Measurements from ENCODE around the gene TOGARAM2.
"Not testable (repeated sequence)": the region's sequence is repeated elsewhere in the genome, so short reads cannot be mapped to it uniquely, and the experiment has no call there.

Gene TOGARAM2

DNA sequence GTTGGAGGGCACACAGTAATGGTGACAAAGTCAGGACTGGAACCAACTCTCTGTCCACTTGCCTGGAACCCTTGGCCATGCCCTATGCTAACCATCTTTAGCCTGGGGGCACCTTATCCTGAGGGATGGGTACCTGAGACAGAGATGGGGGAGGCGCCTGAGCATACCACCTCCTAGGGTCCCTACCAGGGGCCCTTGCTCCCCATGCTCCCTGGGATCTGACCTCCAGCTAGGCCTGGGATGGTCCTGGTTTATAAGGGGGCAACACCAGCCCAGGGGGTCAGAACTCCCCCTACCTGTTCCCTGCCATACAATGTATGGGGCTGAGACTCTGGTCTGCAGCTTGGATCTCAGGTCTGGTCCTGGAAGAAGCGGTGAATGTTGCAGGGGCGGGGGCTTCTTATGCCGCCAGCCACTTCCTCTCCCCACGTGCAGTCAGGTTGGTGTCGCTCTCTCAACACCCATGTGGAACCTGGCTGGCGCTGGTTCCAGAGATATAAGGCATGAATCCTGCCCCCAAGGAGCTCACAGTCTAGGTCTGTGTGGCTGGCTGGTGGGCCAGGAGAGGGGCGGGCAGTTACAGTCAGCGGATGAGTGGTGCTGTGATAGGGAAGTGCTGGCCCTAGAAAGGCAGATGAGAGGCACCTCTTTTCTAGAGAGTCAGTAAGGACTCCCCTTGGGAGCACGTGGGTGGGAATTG is 3.8 kb upstream of the TOGARAM2 start:
- DNase-seq (ENCODE audit: low read depth in 2 of 2): no peak

DNA sequence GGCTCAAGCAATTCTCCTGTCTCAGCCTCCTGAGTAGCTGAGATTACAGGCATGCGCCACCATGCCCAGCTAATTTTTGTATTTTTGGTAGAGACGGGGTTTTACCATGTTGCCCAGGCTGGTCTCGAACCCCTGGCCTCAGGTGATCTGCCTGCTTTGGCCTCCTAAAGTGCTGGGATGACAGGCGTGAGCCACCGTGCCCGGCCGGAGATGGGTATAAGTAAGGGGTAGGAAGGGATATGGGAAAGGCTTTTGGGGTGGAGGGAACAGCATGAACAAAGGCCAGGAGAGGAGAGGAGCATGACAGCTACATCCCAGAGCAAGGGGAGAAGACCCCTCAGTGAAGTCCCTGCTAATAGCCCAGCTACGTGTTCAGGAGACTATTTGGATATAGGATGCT is 3.1 kb upstream of the TOGARAM2 start:
- DNase-seq (ENCODE audit: low read depth in 2 of 2): not testable (repeated sequence)

DNA sequence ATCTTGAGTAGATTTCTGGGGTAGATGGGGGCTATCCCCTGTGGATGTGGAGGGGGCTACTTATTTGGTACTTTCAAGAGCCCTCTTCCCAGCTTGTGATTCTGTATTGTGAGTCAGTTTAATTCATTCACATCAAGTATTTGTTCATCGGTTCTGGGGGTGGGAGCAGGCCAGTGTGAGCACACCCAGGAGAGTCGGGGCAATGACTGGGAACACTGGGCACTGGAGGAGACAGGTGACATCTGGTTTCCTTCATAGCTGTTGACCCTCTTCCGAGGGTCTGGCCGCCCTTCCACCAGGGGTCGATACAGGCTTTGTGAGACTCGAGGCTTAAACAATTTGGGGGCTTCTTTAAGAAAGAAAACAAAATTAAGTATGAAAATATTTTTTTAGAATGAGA is 2.5 kb upstream of the TOGARAM2 start:
- DNase-seq (ENCODE audit: low read depth in 2 of 2): no peak

DNA sequence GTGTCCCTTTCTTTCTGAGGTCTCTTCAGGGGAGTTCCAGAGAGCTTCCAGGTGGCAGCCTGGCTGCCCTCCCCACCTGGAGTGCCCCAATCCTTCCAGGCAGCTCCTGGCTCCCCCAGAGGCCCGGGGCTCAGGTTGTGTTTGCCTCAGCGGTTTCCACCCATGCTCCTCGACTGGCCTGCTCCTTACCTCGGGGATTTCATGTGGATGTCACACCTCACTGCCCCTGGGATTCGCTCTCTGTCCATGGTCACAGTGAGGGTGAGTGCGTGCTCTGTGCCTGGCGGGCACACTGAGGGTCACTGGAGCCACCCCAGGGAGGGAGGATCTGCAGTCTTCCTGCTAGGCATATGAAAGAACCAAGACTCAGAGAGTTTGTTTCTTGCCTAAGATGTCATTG is 2.1 kb upstream of the TOGARAM2 start:
- no peak for DNase-seq (ENCODE audit: low read depth in 2 of 2)

DNA sequence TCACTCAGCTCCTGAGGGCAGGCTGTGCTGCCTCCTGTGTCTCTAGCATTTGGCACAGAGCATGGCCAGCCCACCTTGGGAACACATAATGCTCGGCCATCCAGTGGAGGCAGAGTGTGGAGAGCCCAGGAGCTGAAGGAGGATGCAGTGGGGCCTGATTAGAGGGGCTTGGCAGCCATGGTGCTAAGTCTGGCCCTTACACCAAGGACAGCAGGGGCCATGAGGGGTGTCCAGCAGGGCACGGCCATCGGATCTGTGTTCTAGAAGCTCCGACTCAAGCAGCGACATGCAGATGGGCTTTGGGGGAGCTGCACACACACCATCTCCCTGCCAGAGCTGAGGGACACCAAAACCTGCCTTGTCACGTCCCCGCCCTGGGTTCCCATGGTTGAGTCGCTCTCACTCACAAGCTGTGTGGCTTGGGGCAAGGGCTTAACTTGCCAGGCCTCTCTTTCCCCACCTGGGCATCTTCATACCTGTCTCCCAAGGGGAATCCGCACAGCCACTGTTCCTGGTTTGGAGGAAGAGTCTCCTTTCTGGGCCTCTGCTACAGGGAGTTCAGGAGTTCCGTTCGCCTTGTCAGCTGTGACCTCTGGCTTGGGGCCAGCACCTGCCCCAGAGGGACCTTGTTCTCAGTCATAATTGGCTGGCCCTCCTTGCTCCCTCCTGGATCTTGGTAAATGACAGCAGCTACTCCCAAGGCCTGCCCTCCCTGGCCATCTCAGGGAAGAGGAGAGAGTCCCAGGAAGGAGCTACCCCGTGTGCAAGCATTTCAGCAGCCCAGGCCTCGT is 1.3 kb upstream of the TOGARAM2 start:
- no peak for DNase-seq (ENCODE audit: low read depth in 2 of 2)

DNA sequence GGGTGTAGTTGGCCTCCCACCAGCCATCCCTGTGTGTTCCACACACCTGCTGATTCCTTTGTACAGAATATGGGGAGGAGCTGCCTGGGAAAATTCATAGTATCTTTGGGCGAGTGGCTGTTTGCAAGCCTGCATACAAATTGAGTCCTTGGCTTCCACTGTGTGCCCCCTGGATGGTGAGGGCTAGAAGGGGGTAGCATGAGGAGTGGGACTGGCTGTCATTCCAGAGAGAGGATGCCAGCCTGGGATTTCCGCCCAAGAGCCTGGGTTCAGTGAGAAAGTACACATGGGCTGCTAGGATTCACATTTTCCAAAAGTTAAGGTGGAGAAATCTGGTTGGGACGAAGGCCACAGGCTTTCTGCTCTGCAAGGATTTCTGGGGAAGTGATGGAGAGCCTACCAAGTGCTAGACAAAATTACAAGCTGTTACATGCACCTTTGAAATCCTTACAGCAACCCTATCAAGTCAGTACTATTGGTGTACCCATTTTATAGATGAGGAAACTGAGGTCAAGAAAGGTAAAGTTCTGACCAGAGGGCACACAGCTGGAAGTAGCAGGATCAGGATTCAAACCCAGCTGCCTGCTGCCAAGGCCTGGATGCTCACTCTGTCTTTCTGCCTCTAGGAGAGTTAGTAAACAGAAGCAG is 606 bp upstream of the TOGARAM2 start:
- no peak for DNase-seq (ENCODE audit: low read depth in 2 of 2)

DNA sequence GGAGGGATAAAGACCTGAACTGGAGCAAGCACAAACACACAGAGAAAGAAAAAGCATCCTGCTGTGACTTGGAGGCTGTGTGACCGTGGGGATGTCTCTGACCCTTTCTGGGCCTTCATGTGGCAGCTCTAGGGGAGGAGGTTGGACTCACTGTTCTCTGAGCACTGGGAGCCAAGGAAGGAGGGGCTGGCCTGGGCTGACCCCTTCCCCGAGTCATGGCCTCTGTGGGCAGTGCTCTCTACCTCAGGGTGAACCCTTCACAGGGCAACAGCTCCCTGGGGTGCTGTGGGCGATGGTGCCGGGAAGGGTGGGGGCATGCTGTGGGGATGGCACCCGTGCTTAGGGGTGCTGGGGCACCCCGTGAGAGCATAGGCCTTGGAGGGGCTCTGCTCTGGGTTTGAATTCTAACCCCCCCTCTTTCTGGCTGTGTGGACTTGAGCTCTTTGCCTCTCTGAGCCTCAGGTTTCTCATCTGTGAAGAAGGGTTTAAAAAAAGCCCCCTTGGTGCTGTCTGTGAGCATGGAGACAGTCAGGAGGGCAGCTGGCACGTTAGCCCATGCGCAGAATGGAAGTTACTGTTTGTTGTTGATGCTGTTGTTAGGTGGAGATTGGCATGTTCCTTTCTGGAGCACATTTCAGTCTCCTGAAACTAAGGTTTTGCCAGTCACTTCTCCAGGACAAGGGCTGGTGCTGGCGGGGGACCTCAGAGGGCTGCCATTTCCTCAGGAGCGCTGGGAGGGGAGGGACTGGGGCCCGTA is 700 bp downstream of the TOGARAM2 start:
- DNase-seq (ENCODE audit: low read depth in 2 of 2): no peak

DNA sequence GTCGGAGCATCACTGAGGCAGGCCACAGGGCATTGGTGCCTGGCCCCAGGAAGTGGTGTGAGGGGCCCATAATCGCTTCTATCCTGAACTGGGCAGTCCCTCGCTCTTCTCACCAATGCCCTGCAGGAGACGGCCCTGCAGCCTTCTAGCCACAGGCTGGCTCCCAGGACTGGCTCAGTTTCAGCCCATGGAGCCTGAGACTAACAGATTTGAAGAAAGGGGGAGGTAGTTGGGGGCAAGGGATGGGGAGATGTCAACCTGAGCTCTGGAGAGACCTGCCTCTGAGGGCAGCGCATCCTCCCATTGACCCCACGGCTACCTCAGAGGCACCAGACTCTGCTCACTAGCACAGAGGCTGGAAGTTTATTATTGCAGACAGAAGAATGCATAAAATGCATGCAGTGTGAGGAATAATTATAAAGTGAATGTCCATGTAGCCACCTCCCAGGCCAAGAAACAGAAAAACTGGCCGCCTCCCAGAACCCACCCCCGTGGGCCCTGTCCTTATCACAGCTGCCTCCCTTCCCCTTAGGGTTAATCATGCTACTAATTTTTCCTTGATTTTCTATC is 1.4 kb downstream of the TOGARAM2 start:
- no peak for DNase-seq (ENCODE audit: low read depth in 2 of 2)

DNA sequence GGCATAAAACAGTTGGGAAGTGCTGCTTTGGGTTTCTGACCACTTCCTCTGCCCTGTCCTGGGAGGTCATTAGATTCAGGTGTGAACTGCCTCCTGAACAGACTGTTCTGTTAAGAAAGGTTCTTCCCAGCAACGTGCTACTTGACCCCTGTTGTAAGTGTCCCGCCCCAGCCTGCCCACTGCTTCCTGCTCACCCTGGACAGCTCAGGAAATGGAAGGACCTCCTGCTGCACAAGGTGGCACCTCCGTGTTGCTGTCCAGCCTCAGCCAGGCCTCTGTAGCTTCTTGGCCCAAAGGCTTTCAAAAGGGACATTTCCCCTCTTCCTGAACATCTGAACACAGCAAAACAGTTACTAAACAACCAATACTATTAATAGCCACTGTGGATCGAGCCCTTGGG is 5.3 kb downstream of the TOGARAM2 start:
- DNase-seq (ENCODE audit: low read depth in 2 of 2): no peak

DNA sequence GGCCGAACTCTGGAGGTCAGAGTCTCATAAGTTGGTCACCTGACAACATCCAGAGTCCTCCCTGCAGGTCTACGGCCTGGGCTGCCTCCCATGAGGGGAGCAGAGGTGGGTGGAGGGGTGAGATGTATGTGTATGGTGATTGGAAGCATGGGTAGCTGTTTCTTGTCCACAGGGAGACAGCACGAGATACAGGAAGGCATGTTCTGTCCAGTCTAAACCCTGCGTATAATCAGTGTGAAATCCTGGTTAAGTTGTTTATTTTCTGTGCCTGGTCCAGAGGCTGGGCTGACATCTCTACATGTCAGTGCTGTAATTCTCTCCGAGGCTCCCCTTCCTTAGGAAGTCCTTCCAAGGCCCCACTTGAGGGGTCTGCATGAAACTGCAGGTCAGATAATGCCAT is 8.9 kb downstream of the TOGARAM2 start:
- DNase-seq (ENCODE audit: low read depth in 2 of 2): no peak

DNA sequence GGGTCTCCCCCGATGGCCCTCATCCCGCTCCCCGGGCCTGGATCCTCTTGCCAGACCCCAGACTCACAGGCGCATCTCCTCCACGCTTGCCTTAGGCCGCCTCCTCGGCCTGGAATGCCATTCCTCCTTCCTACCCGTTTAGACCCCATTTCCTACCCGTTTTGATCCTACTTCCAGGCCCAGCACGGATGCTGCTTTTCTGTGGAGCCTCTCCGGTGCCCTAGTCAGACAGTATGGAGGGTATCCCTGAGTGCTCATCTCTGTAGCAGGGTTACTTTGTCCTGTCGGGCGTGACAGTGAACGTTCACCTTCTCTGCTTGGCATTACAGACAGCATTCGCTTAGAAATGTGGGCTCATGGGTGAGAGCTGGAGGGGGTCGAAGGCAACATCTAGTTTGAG is 9.3 kb downstream of the TOGARAM2 start:
- no peak for DNase-seq (ENCODE audit: low read depth in 2 of 2)

DNA sequence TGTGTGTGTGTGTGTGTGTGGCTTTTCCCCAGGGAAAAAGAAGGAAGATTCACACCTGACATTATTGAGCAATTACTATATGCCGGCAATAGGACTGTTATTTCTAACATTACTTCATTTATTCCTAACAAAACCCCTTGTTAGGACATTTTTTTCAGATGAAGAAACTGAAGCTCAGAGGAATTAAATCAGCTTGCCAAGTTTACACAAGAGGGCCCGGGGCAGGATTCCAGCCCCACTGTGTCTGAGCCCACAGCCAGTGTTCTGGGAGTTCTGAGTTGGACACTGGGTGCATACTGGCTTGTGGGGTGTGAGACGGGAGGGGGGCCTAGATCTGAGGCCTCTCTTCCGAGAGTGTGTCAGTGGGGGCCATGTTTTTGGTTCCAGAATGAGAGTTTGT is 9.9 kb downstream of the TOGARAM2 start:
- no peak for DNase-seq (ENCODE audit: low read depth in 2 of 2)

DNA sequence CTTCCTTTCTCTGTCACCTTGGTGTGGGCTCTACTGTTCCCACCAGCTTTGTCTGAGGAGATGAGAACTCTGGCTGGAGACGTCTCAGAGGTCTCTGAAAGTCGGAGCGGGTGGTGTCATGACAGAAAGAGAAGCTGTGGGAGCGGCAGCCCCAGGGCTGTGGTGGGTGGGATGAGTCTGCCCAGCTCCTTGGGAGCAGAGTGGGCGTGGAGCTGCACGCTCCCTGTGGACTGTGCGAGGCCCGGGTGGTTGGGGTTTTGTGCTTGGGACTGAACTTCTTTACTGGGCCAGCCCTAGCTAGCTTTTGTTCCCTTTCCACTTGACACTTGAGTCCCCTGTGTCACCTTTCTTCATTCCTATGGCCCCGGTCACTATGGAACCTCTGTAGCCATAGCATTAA is 10.4 kb downstream of the TOGARAM2 start:
- DNase-seq (ENCODE audit: low read depth in 2 of 2): no peak

DNA sequence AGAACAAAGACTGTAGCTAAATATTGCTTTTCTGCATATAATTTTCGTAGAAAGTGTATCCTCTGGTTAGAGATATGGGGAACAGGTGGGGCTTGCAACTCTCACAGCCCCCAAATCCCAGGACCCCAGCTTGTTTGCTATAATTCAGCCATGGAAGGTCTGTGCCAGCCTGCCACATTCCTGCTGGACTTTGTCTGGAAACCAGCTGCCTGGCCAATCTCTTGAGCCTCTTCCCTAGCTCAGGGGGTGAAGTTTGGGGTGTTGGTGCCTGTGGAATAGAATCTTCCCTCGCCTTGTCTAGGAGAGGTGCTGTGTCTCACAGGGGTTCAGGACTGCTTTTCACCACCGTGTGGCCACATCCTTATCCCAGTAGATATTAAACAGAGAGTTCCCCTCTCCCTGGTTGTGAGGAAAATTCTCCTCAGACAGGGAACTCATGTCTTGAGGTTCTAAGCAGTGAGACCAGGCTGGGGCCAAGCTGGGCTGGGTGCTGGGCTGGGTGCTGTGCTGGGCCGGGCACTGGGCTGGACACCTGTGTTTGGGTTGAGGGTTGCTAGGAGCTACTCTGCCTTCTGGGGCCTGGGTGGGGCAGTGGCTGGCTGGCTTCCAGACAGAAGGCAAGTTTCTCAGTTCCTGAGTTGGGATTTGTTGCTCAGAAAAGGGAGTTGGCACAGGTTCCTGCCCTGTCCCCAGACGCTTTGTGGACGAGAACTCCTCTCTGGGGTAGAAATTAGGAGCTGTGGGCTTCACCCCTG is 12.3 kb downstream of the TOGARAM2 start:
- no peak for DNase-seq (ENCODE audit: low read depth in 2 of 2)

DNA sequence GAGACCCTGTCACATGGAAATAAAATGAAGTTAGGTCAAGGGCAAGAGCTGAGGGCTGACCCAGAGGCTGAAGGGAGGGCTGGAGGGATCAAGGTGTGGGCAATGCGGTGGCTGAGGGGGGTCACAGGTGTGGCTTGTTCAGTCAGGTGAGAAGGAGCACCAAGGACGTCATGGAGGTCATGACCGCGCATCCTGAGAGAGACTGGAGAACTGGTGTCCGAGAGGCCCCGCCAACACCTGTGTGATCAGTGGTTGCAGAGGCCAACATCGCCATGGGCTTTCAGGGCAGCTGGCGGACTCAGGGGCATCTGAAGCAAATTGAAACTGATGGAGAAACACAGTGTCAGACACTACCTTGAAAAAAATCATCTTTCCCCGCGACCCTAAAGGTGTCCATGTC is 13.0 kb downstream of the TOGARAM2 start:
- DNase-seq (ENCODE audit: low read depth in 2 of 2): no peak

DNA sequence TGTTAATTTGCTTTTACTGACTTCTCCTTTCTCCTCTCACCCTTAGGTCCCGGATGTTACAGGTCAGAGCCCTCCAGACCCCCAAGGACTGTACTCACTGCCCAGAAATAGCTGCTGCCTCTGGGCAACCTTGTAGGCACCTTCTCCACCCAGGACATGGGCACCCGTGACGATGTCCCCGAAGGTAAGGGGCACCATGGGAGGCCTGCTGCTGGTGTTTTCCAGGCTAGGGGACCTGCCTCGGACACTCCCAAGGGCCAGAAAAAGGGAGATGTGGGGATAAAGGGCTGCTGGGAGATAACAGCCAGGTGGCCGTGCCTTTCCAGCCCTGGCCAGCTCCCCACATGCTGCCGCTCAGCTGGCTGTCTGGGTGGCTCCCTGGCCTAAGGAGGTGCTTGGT is 13.6 kb downstream of the TOGARAM2 start:
- no peak for DNase-seq (ENCODE audit: low read depth in 2 of 2)

DNA sequence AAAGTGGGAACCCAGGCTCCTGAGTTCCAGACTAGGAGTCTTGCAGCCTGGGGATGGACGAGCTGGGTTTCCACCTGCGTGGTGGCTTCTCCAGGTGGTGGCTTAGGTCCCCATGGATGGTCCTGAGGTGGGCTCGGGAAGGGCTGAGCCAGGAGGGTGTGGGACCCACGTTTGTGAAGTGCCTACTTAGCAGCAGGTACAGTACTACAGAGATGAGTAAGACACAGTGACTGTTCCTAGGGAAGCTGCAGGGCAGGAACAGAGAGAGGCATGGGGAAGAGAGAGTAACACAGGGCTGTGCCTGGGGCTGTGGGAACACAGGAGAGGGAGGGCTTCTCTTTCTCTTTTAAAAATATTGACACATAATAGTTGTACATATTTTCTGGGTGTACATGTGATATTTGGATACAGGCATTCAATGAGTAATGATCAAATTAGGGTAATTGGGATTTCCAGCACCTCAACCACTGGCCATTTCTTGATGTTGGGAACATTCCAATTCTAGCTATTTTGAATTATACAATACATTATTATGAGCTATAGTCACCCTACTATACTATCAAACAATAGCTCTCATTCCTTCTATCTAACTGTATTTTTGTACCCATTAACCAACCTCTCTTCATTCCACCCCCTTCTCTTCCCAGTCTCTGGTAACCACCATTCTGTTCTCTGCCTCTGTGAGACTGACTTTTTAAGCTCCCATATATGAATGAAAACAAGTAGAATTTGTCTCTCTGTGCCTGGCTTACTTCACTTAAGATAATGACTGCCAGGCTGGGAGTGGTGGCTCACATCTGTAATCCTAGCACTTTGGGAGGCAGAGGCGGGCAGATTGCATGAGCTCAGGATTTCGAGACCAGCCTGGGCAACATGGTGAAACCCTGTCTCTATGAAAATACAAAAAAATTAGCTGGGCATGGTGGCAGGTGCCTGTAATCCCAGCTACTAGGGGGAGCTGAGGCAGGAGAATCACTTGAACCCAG is 15.0 kb downstream of the TOGARAM2 start:
- no peak for DNase-seq (ENCODE audit: low read depth in 2 of 2)

DNA sequence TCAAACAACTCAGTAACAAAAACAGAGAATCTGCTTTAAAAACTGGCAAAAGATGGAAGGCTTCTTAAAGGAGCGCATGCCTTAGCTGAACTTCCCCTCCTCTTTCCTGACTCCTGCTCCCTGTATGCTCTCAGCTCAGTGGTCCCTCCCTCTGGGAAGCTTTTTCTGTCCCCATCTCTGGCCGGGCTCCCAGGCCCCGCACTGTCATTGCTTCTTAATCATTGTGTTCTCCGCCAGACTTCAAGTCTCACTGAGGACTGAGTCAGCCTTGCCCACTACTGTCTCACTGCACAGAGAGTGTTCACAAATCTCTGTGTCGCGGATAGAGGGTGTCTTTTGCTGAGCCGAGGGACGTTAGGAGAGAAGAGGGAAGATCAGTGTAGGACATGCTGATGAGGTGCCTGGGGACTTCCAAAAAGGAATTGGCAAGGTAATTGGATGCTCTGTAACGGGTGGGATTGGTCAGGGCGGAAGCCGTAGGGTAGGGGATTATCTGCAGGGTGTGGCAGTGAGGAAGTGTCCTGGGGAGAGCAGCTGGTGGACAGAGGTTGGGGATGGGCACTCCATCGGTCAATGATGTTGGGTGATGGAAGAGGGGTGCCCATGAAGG is 16.2 kb downstream of the TOGARAM2 start:
- no peak for DNase-seq (ENCODE audit: low read depth in 2 of 2)

Data from stimulated activated CD8-positive, alpha-beta memory T cell treated with anti-CD3 and anti-CD28 coated beads, Interleukin-15, amount 100 ng/mL, for 4 hours (primary cell).